Naive B cell (primary cell): ENCODE results near the gene LSAMP. TPM values are rescaled to one million over a fixed set of nuclear protein-coding genes. Genes with fewer than 3 reads are reported as not detected.

ENCODE experiments used
- ATAC-seq, 2 donors: fragments of 150-1000 bp; cut with Tn5 transposase; 2 replicates each; pipeline ENCODE4 v1.10.0; 2021; ENCODE audit warnings: low read depth in 2 of 2, mild to moderate bottlenecking in 2 of 2, moderate library complexity in 2 of 2
- DNase-seq: peaks from one replicate; pipeline ENCODE4 v3.0.0; 2022
- H3K27ac Mint-ChIP-seq, 6 donors: one replicate each; pipeline ENCODE4 v1.8.0; 2020 to 2022; ENCODE audit warnings: mild to moderate bottlenecking in 6 of 6, mixed read lengths in 6 of 6, moderate library complexity in 5 of 6, inconsistent platforms in 2 of 6
- H3K27me3 Mint-ChIP-seq, 3 donors: one replicate each; pipeline ENCODE4 v1.8.0; 2021 to 2022; ENCODE audit warnings: mixed read lengths in 3 of 3, mild to moderate bottlenecking in 1 of 3
- H3K36me3 Mint-ChIP-seq, 2 donors: one replicate each; pipeline ENCODE4 v1.8.0; 2020 to 2022; ENCODE audit warnings: mixed read lengths in 2 of 2, inconsistent platforms in 1 of 2, mild to moderate bottlenecking in 1 of 2
- H3K4me1 Mint-ChIP-seq, 3 donors: one replicate each; pipeline ENCODE4 v1.8.0; 2020 to 2022; ENCODE audit warnings: mixed read lengths in 3 of 3, inconsistent platforms in 1 of 3, mild to moderate bottlenecking in 1 of 3, moderate library complexity in 1 of 3
- H3K4me3 Mint-ChIP-seq, 8 donors: one replicate each; pipeline ENCODE4 v1.8.0; 2020 to 2022; ENCODE audit warnings: mild to moderate bottlenecking in 8 of 8, mixed read lengths in 8 of 8, moderate library complexity in 8 of 8, inconsistent platforms in 2 of 8
- H3K9me3 Mint-ChIP-seq, 7 donors: one replicate each; pipeline ENCODE4 v1.8.0; 2020 to 2022; ENCODE audit warnings: mixed read lengths in 7 of 7, mild to moderate bottlenecking in 5 of 7, inconsistent platforms in 2 of 7, moderate library complexity in 1 of 7
- polyA plus RNA-seq, 6 donors: library from polyadenylated mRNA; unstranded; fragments of 300-500 nt; fragmentation: Illumina TruSeq; gene quantifications; one replicate each; pipeline ENCODE4 v1.2.3, GENCODE V29; 2021; ENCODE audit warnings: low read depth in 6 of 6

The LSAMP gene
- polyA plus RNA-seq, 6 donors from 2014 or later, result not detected

DNA sequence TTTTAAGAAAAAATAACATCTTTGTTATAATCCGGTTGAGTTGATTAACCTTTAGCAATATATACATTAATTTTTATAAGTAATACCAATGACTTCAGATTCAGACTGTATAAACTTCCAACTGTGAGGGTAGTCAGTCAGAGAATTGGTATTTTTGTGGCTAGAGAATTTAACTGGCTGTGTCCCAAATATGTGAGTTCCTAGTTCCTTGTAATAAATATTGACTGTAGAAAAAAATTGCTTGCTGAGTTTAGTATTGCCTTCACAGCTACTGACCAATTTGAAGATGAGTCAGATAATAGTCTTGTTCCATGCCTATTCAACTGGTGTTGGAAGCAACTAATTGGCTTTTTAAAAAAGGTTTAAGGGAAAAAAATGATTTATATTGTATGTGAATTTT lies 611.2 kb downstream of the LSAMP start:
- no peaks in the 10 kb centered on the region for H3K36me3 Mint-ChIP-seq
- H3K27me3 Mint-ChIP-seq, result peaks cover 10 to 16% (median 13%) of the 10 kb centered on the region in 3 donors
- H3K27ac Mint-ChIP-seq, result no peak overlapping the region
- H3K4me3 Mint-ChIP-seq, result no peak overlapping the region
- H3K4me1 Mint-ChIP-seq, result no peaks in the 10 kb centered on the region
- no peak for DNase-seq
- no peak for ATAC-seq
- H3K9me3 Mint-ChIP-seq, result no peaks in the 10 kb centered on the region

DNA sequence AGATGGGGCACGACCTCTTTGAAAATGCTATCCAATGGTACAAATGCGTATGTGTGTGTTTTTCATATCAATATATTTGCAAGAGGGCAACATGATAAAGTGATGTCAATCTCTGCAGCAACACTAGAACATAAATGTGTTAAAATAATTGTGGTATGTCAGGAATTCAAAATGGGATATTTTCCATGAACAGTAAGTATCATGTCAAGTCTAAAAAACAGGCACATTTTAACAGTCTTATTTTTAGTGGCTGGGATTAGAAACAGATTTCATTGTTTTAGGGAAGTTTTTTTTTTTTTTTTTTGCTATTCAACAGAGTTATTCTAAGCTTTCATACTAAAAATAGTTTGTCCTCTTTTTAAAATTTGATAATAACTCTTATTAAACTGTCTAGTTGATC lies 612.2 kb downstream of the LSAMP start:
- H3K4me1 Mint-ChIP-seq, result no peaks in the 10 kb centered on the region
- H3K27me3 Mint-ChIP-seq, result peaks cover 17 to 24% (median 19%) of the 10 kb centered on the region in 3 donors
- no peak for DNase-seq
- no peaks in the 10 kb centered on the region for H3K36me3 Mint-ChIP-seq
- no peak overlapping the region for H3K4me3 Mint-ChIP-seq
- no peaks in the 10 kb centered on the region for H3K9me3 Mint-ChIP-seq
- ATAC-seq, result no peak
- no peak overlapping the region for H3K27ac Mint-ChIP-seq

DNA sequence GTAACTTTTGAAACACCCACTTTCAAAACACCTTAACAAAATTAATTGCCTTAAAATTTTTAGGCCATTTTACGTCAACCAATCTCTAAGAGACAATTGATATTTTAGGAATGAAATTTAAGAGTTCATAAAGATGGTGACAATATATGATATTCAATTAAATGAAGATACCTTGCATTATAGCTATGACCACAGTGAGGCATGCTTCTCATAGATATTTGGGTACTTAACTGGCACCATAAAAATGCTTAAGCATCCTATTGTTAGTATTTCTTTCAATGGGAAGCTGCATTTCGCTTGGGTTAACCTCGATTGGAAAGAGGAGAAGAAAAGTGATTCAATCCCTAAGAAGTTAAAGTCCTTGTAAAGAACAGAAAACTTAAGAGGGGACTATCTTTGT lies 613.0 kb downstream of the LSAMP start:
- H3K27ac Mint-ChIP-seq, result no peak overlapping the region
- H3K27me3 Mint-ChIP-seq, result peaks cover 21 to 33% (median 27%) of the 10 kb centered on the region in 3 donors
- no peak for ATAC-seq
- H3K4me1 Mint-ChIP-seq, result no peaks in the 10 kb centered on the region
- H3K36me3 Mint-ChIP-seq, result no peaks in the 10 kb centered on the region
- no peak overlapping the region for H3K4me3 Mint-ChIP-seq
- H3K9me3 Mint-ChIP-seq, result no peaks in the 10 kb centered on the region
- no peak for DNase-seq

DNA sequence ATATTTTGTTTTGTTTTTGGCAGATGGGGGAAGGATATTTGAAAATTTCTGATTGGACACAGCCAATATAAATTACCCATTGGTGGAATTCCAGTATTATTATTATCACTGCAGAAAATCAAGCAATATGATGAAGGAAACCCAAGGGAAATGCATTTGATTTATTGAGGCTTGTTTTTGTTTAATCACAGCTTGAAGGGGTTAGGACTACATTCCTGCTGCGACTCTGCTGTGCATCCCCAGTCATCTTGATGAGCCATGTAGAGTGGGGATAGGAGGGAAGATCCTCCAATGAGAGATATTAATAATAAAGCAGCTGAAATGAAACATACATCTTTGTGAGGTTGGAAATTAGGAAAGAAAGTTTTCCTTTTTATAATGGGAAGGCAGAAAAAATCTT lies 613.4 kb downstream of the LSAMP start:
- no peak for ATAC-seq
- H3K27me3 Mint-ChIP-seq, result peaks cover 21 to 37% (median 31%) of the 10 kb centered on the region in 3 donors

DNA sequence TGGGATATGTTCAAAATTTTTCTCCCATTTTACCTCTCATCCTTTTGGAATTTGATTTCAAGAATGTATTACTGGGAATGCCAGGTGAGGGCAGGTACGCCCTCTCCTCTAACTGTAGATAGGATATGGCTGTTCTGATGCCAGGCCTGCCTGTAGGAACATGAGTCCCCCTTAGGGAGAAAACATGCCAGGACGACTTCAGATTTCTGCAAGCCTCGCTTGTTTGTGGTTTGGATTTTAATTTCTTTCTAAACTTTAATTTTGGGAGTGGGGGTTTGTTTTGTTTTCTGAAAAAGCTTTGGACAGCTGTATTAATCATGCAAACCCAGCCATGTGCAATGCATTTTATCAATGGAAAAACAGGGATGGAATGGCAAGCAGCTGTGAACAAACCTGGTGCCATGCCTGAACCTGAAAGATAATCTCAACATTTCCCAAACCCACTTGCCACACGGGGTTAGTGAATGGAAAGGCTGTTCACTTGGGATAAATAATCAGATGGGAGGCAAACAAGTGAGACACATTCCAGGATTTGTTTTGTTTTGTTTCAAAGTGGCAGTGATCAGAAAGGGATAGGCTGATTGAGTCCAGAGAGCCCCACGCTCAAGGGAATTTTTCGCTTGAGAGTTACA lies 614.4 kb downstream of the LSAMP start:
- no peak for DNase-seq
- Mint-ChIP-seq H3K36me3 (no peaks in the 10 kb centered on the region), H3K4me1 (no peaks in the 10 kb centered on the region), H3K27ac (no peak overlapping the region), H3K4me3 (no peak overlapping the region), H3K9me3 (no peaks in the 10 kb centered on the region), H3K27me3 (peaks cover 26 to 45% (median 39%) of the 10 kb centered on the region in 3 donors)
- ATAC-seq, result no peak

More for the DNA sequence above, 613.4 kb downstream of the LSAMP start:
- no peaks in the 10 kb centered on the region for H3K36me3 Mint-ChIP-seq
- no peaks in the 10 kb centered on the region for H3K9me3 Mint-ChIP-seq
- no peak for DNase-seq
- no peak overlapping the region for H3K27ac Mint-ChIP-seq
- H3K4me3 Mint-ChIP-seq, result no peak overlapping the region
- no peaks in the 10 kb centered on the region for H3K4me1 Mint-ChIP-seq

DNA sequence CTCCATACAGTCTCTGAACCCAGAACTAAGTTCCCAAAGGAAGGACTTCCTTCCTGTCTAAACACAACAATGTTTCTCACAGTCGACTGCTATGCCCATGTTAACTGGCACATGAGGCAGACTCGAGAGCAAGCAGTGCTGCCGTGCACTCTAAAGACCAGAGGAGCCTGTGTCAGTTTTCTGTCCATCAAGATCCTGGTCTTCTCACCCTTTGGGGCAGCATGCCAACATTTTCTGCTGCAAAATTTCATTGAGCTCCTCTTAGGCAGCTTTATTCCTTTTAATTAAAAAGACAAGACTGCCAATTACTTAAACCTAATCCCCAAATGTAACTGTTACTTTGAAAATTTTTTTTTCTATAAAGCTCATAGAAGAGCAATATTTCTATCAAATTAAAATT lies 616.9 kb downstream of the LSAMP start:
- DNase-seq (no peak), ATAC-seq (no peak)
- Mint-ChIP-seq H3K27ac (no peak overlapping the region), H3K27me3 (peaks cover 27 to 45% (median 39%) of the 10 kb centered on the region in 3 donors), H3K4me1 (no peaks in the 10 kb centered on the region), H3K36me3 (no peaks in the 10 kb centered on the region), H3K4me3 (no peak overlapping the region), H3K9me3 (no peaks in the 10 kb centered on the region)

DNA sequence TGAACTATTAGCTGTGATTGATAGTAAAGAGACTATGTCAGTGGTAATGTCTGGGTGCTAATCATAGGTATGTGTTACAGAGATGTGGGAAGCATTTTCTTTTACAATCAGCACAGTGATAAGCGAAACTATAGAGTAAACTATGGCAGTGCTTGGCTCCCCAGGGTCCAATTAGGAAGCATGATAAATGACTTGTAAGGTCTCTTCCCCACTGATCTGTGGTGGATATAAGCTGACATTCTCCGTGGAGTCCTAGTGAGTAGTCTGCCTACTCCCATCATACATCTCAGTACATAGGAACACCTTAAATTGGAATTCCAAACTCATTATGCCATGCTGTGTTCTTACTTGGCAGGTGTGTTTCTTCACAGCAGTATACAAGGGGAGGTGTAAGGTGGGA lies 617.8 kb downstream of the LSAMP start:
- no peak overlapping the region for H3K4me3 Mint-ChIP-seq
- H3K9me3 Mint-ChIP-seq, result no peaks in the 10 kb centered on the region
- H3K36me3 Mint-ChIP-seq, result no peaks in the 10 kb centered on the region
- no peak overlapping the region for H3K27ac Mint-ChIP-seq
- ATAC-seq (no peak), DNase-seq (no peak)
- peaks cover 22 to 45% (median 39%) of the 10 kb centered on the region in 3 donors for H3K27me3 Mint-ChIP-seq
- H3K4me1 Mint-ChIP-seq, result no peaks in the 10 kb centered on the region

DNA sequence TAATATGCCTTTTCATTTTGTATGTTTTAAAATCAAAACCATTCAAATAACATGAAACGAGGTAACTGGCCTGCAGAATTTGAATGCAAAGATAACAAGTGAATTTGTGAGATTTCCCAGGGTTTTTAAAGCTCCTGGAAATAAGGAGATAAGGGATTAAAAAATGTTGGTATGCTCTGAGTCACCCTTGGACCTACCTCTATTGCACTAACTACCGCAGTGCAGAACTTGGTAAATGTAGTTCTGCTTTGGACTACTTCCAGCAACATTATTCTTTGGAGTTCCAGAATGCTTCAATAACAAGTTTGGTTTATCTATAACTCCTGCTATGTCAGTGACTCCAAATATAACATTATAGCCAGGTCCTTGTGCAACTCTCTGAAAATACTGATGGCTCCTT lies 620.2 kb downstream of the LSAMP start:
- no peaks in the 10 kb centered on the region for H3K4me1 Mint-ChIP-seq
- no peak for DNase-seq
- H3K27me3 Mint-ChIP-seq, result peaks cover 22 to 33% (median 31%) of the 10 kb centered on the region in 3 donors
- H3K36me3 Mint-ChIP-seq, result no peaks in the 10 kb centered on the region
- H3K9me3 Mint-ChIP-seq, result no peaks in the 10 kb centered on the region
- H3K27ac Mint-ChIP-seq, result no peak overlapping the region
- H3K4me3 Mint-ChIP-seq, result no peak overlapping the region
- no peak for ATAC-seq

DNA sequence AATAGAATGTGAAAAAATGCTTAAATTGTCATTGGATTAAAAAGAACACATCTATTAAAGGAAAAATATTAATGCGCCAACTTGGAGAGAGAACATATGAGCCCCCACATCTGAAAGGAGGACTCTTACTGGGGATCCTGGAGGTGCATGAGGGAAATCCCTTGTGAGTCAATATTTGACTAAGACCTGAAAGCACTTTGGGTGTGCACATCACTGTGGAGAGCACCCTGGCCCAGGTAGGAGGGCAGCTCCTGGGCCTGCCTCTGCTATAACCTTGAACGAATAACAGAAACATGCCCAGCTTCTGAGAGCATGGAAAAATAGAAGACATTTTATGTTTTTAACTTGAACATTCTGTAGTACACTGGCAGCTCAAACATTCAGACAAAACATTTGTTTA lies 622.2 kb downstream of the LSAMP start:
- Mint-ChIP-seq H3K27me3 (peaks cover 15 to 21% (median 20%) of the 10 kb centered on the region in 3 donors), H3K9me3 (no peaks in the 10 kb centered on the region), H3K4me3 (no peak overlapping the region), H3K36me3 (no peaks in the 10 kb centered on the region), H3K4me1 (no peaks in the 10 kb centered on the region), H3K27ac (no peak overlapping the region)
- ATAC-seq (no peak), DNase-seq (no peak)

DNA sequence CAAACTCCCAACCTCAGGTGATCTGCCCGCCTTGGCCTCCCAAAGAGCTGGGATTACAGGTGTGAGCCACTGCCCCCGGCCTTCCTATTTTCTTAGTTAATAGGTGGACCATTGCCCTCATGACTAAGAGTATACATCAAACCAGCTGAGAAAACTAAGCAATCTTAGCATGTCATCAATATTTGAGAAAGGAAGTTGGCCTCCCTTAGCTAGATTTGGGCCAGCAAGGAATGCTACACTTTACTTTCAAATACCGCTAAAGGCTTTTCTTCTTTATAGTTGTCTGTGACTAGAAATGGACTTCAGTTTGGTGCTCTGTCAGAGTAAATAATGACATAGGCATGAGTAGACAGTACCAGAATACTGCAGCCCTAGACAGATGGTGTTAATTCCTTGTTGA lies 622.7 kb downstream of the LSAMP start:
- H3K4me3 Mint-ChIP-seq, result no peak overlapping the region
- no peaks in the 10 kb centered on the region for H3K4me1 Mint-ChIP-seq
- no peaks in the 10 kb centered on the region for H3K36me3 Mint-ChIP-seq
- H3K9me3 Mint-ChIP-seq, result no peaks in the 10 kb centered on the region
- peaks cover 10 to 16% (median 15%) of the 10 kb centered on the region in 3 donors for H3K27me3 Mint-ChIP-seq
- no peak for DNase-seq
- ATAC-seq, result no peak
- no peak overlapping the region for H3K27ac Mint-ChIP-seq

DNA sequence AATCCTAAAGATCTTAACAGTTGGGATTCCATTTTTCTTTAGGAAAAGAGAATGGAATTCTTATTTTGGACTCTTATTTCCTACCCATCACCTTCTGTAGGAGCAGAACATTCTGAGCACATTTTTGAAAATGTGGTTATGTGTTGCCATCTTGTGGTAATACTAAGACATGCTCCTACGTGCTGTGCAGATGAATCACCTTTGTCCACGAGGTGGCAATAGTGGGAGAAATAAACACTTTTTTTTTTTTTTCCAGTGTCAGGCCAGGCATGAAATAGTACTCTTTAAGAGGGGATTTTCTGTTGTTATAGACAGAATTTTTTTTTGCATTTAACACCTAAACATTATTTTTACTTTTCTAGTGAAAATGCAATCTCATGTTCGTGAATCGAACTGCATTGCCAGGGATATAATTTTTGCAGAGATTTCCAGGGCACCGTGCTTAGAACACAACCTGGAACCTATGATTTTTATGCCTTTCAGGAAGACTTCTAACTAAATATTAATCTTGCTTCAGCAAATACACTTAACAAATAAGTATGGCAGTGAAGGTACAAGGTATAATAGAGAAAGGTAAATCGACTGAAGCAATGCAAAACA lies 625.4 kb downstream of the LSAMP start:
- DNase-seq (peak; percentile 51), ATAC-seq (peak; percentile 84 to 85)
- Mint-ChIP-seq H3K9me3 (no peaks in the 10 kb centered on the region), H3K27me3 (peaks cover 0 to under 1% (median 0%) of the 10 kb centered on the region in 3 donors), H3K4me1 (no peaks in the 10 kb centered on the region), H3K27ac (no peak overlapping the region), H3K4me3 (no peak overlapping the region), H3K36me3 (no peaks in the 10 kb centered on the region)

DNA sequence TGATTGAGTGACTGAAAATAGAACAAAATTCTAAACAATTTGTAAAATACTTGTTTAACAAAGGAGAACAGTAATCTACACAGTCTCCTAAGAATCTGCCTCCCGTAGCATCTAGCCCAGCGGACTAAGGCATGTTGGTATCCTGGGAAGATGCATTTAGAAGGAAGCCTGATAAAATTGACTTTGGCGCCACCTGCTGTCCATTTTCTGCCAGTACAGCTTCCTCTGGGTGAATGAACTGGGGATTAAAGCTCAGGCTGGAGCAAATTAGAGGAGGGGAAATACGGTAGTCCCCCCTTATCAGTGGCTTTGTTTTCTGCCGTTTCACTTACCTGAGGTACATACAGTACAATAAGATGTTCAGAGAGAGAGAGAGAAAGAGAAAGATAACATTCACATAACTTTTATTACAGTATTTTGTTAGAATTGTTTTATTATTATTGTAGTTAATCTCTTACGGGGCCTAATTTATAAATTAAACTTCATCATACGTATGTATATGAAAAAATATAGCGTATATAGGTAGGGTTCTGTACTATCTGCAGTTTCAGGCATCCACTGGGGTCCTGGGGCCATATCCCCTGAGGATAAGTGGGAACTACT lies 630.4 kb downstream of the LSAMP start:
- Mint-ChIP-seq H3K27ac (peak overlapping the region in 1 of 6 donors; percentile 29), H3K36me3 (no peaks in the 10 kb centered on the region), H3K4me1 (no peaks in the 10 kb centered on the region), H3K27me3 (peaks cover 6 to 16% (median 15%) of the 10 kb centered on the region in 3 donors), H3K4me3 (no peak overlapping the region), H3K9me3 (no peaks in the 10 kb centered on the region)
- ATAC-seq, result peak in 1 of 2 donors; percentile 51
- peak; percentile 39 for DNase-seq

DNA sequence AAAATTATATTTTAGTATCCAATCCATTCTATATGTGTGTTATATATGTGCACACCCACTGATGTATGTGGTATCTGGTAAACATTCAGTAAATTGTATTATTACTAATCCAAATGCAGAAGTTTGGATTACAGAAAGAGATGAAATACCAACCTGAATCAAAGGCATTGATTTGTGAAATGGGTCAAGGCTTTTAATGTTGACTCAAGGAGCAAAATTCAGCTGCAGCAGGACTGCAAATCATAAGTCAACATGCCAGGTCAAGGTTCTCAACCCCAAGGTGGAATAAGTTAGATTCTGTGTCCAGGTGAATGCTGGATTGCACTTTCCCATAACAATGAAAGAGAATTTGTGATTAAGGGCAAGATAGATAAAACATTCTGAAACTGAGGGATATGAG lies 631.3 kb downstream of the LSAMP start:
- H3K9me3 Mint-ChIP-seq, result no peaks in the 10 kb centered on the region
- H3K4me3 Mint-ChIP-seq, result no peak overlapping the region
- no peaks in the 10 kb centered on the region for H3K4me1 Mint-ChIP-seq
- no peak overlapping the region for H3K27ac Mint-ChIP-seq
- no peaks in the 10 kb centered on the region for H3K36me3 Mint-ChIP-seq
- peaks cover 15 to 25% (median 23%) of the 10 kb centered on the region in 3 donors for H3K27me3 Mint-ChIP-seq
- no peak for ATAC-seq
- DNase-seq, result no peak

DNA sequence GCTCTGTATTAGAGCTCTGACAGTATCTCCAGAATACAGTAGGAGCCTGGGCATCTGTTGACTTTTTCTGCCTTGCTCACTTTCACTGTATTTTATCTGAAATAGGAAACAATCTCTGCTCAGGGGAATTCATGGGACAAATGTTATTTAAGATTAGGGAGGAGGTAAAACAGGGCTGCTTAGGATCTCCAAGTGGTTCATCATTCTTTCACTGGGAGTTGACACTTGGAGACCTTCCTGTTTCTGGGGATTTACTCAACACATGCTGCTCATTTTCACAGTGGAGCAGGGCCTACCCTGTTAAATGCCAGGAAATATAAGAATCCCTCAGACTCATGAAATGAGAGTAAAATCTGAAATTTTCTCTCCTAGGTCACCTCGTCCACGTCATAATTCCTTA lies 636.5 kb downstream of the LSAMP start:
- H3K4me1 Mint-ChIP-seq, result no peaks in the 10 kb centered on the region
- no peak overlapping the region for H3K4me3 Mint-ChIP-seq
- DNase-seq, result no peak
- ATAC-seq, result no peak
- no peaks in the 10 kb centered on the region for H3K9me3 Mint-ChIP-seq
- peaks cover 38 to 49% (median 47%) of the 10 kb centered on the region in 3 donors for H3K27me3 Mint-ChIP-seq
- H3K36me3 Mint-ChIP-seq, result no peaks in the 10 kb centered on the region
- no peak overlapping the region for H3K27ac Mint-ChIP-seq
